NCI-H128 (cell line): ENCODE measurements around the gene CTU2.

ENCODE experiments used
- DNase-seq: peaks from one replicate; lab custom pipeline; 2025; ENCODE audit not compliant: unreplicated experiment; lab: John Stamatoyannopoulos, UW

CTU2 gene

DNA sequence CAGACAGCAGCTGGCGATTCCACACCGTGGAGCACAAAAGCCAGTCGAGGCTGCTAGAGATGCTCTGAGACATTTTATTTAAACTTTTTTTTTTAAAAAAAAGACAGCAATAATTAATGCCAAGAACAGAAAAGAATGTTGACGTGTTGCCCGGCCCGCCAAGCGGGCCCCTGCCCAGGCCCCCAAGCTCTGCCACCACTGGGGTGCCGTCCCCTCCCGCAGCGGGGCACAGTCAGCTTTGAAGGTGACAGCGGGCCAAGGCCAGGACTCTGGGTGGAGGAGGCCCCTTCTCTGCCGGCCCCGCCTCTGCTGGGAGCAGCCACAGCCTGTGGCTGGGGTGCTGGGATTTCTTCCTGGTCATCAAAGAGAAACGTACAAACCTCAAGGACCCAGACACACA is 9.9 kb upstream of the CTU2 start:
- no peak for DNase-seq

DNA sequence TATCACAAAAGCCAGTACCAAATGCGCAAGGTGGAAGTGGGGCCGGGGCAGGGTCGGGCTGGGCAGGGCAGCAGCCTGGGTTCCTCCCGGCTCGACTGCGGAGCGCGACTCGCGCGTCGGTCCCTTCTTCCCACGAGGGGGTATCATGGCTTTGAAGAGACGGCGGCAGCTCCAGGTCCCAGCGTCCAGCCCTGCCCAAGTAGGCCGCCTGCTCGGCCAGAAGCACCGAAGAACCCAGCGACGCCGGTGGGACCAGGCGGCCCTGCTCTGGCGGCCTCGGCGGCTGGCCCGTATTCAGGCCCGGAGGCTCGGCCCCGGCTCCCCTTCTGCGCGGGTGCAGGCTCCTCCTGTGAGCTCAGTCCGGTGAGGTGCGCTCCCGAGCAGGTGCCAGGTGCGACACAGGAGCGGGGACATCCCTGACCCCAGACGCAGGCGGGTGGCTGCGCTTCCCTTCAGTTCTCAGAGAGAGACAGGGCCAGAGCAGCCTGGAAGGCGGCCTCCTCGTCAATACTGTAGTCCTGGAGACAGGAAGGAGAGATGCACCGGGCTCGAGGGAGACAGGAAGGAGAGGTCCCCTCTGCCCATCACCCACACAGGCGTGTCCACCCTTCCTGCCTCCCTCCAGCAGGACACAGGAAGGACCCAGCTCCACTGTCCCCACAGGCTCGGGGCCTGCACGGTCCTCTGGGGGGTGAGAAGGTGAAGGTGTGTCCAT is 9.0 kb upstream of the CTU2 start:
- DNase-seq = no peak

DNA sequence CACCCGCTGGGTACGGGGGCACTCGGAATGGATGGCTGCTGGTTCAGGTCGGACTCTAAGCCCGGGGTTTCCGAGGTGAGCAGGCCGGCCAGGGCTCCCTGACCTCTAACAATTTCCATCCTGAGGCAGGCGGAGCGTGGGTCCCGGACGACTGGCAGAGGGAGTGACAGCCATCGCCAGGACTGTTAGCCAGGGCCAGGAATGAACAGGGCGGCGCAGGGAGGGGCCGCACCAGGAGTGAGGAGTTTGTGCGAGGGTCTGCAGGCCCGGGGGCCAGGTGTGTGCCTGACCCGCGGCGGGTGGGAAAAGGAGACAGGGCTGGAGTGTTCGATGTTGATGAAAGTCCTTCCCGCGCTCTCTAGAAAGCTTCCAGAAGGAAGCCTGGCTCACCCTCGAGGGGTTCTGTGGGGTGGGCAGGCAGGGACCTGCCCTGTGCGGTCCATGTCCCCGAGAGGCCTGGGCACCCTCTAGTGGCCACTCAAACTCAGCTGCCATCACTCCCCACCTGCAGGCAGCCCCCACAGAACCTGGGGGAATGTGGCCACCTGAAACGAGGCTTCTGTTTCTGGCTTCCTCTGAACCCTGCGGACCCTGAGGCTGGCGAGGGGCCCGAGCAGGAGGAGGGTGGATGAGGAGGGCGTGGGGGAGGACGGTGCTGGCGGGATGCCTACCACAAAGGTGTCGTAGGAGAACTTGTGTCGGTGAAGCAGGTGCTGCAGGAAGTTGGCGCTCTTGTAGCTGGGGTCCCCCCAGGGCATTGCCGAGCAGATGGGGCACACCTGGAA is 8.3 kb upstream of the CTU2 start:
- DNase-seq = no peak

DNA sequence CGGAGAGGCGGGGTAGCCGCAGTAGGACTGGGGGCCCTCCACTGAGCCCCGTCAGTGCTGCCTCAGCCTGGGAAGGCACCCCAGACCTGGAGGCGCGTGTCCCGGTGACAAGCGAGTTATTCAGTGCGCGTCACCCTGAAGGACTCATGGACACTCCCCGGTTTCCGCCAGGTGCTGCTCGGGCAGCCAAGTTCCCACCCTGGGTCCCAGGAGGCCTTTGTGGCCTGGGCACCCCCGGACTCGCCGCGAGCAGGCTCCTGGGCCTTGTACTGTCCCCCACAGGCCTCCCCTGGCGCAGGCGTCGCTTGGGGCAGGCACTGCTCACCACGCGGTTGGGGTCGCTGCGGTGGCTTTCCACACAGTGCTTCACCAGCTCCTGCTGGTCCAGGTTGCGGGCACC is 7.7 kb upstream of the CTU2 start:
- DNase-seq = no peak

DNA sequence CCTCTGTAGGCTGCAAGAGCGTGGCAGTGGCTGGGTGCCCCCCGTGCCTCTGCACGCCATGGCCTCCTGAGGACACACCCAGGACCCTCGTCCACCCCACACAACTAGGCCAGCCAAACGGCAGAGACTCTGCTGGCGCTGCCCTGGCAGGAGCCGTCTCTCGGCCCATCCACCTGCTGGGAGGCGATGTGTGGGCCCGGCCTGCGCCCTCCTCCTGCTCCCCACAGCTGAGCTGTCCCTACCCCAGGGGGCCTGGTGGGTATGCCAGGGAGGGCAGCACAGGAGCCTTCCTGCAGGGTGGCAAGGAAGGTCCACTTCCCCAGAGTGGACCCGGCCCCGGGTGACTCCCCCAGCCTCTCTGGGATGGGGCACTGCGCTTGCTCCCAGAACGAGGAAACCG is 7.1 kb upstream of the CTU2 start:
- DNase-seq = no peak

DNA sequence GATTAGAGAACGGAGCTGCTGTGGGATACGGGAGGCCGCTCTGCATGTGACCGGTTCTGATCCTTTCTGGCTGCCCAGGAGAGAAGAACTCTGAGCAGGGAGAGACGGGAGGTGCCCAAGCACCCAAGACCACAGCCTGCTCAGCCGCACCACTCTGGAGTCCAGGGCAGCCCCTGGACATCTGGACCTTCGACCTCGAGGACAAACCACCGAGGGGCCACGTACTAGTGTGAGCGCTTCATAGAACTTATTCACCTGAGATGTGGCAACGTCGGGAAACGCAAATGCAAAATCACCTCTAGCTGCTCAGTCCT is 6.0 kb upstream of the CTU2 start:
- no peak for DNase-seq

DNA sequence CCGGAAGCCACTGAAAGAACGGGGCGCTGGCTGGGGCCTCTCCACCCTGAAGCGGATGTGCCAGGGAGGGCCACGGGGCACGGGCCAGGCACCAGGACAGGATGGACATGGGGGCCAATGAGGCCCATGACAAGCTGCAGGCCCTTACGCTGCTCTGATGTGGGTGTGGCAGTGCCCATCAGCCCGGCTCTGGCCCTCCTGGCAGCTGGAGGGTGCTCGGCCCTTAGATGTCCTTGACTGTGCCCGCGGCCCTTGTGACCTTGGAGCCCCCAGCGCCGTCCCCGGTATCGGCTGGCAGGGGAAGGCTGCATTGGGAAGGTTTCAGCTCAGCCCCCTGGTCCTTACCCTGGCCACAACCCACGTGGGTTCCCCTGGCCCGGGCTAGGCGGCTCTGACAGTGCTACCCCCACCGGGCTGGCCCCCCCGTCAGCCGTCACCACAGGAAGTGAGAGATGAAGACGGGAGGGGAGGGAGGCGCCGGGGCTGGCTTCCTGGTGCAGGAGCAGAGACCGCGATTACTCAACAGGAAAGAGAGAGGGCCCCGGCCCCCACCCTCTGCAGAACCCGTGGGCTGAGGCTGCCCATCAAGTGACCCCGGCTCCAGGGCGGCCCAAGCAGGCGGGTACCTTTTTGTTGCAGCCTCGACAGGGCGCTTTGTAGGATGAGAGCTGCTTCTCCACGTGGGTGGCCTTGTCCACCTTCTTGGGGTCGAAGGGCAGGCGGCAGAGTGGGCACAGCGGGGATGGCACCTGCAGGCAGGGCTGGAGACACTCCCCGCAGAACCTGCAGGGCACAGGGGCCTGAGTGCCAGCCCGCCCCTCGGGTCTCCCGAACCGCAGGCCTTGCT is 5.4 kb upstream of the CTU2 start:
- DNase-seq = no peak

DNA sequence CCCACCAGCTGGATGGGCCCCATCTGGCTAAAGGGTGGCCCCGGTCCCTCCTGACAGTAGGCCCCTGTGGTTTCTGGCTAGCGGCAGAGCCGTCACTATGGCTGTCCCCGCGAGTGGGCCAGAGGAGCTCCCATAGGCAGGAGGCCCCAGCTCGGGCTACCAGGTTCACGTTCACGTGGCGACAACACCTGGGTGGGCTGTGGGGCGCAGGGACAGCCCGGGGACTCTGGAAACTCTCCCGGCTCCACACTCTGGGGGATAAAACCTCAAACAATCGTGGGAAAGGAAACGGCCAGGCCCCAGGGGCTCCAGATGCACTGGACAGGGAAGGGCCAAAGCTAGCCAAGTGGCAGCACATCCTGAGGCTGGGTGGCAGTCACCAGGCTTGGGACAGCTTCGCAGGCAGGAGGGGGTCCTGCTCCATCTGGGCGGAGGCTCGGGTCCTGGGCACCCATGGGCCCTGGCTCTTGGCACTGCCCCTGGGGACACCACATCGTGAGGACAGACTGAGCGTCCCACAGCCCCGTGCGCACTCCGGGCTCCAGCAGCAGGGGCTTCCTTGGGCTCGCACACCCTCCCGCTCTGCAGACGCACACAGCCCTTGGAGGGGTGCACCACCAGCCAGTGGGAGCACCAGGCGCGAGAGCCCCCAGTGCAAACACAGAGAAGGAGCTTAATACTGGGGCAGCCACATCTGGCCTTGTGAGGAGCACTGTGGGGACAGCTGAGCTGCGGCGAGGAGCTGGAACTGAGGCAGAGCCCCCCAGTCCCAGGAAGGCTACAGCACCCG is 4.5 kb upstream of the CTU2 start:
- DNase-seq = no peak

DNA sequence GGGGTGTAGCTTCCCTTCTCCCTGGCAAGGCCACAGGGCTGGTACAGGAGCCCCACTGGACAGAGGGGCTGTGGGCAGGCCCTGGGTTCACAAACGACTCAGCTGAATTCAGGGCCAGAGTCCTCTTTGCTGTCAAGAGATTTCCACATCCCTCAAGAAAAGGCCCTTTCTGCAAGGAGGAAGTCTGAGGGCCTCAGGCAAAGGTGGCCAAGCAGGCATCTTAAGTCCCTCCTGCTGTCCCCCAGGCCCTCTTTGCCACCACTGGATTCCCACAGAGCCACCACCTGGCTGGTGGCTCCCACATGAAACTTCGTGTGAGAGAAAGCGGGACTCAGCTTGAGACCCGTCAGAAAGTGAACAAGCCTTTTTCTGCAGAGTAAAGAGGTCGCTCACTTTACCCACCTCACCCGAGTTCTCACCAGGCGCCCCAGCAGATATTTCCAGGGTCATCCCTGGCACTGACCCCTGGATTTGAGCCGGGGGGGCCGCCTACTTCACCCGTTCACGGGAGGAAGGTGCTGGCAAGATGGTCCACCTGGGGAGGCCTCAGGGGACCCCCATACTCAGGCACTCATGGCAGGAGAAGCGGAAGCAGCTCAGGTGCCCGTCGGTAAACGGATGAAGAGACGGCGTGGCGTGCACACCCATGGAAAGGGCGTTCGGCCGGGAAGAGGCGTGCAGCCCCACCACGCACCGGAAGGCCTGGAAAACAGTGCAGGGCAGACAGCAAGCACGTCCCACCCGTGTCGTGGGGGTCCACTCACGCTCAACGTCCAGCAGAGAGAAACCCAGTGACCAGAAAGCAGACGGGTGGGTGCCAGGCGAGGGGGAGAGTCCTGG is 3.7 kb upstream of the CTU2 start:
- DNase-seq = no peak

DNA sequence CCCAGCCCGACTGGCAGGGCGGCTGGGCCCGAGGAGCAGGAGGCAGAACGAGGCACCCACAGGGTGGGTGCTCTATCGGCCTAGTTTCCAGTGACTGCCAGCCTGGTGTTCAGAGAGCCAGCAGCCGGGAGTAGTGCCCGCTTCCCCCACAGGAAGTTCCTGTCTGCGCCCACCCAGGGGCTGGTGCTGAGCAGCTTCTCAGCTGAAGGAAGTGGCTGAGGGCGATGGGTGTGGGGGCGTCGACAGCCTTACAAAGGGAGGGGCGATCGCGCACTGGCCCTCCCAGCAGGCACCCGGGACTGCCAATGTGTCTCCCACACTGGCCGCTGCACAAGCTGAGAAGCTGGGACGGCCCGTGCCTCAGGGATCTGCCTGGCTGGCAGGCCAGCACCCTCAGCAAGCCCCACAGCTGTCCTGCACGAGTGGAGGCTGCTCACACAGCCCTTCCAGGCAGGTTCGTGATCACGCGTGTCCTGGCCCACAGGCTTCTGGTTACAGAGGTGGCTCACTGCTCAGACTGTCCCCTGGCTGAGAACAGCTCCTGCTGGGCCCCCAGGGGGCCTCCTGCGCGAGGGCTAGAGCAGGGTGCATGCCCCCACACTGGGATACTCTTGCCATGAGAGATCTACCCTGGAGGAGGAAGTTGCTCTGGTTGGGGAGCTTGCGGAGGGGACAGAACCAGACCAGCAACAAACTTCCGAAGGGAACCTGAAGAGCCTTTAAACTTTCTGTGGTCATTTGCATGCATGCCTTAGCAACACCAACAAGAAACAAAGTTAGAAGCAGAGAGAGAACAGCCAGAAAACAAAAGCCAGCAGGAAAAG is 2.6 kb upstream of the CTU2 start:
- DNase-seq = no peak

DNA sequence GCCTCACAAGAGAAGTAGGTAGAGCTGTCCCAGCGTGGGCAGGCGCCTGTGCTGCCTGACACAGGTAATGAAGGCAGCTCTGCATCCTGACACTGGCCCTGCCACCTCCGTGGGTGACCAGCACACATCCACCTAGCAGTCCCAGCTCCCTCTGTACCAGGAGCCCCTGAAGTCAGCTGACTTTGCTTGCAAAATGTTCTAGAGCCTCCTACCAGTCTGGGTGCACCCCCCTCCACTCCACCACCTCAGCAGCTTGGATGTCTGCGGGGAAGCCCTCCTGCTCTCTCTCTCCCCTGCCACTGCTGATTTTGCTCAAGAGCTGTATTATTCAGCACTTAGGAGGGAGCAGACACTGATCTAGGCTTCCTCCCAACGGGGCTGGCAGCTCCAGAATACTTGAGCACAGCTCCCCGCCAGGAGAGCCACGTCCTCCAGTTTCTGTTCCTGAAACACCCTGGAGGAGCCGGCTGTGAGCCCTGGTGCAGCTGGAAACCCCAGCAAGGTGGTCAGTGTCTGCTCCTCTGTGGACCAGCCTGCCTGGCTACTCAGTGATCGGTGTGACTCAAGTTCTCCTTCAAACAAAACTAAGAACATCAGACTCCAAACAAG is 1.1 kb upstream of the CTU2 start:
- no peak for DNase-seq

DNA sequence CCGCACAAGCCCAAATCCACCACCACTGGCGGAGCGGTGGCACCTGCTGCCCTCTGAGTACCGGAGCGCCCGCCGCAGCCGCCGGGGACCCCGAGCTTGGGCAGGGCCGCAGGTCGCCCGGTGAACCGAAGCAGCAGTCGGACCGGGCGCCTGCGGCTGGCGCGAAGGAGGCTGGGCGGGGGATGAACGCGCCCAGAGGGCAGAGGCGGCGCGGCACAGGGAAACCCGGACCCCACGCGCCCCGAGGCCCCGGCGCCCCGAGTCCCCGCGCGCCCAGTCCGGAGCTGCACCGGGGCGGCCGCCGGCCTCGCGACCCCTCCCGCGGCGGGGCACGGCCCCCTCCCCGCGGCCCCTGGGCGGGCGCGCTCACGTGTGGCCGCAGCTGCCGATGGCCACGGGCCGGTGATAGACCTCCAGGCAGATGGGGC is 488 bp upstream of the CTU2 start:
- DNase-seq = no peak

DNA sequence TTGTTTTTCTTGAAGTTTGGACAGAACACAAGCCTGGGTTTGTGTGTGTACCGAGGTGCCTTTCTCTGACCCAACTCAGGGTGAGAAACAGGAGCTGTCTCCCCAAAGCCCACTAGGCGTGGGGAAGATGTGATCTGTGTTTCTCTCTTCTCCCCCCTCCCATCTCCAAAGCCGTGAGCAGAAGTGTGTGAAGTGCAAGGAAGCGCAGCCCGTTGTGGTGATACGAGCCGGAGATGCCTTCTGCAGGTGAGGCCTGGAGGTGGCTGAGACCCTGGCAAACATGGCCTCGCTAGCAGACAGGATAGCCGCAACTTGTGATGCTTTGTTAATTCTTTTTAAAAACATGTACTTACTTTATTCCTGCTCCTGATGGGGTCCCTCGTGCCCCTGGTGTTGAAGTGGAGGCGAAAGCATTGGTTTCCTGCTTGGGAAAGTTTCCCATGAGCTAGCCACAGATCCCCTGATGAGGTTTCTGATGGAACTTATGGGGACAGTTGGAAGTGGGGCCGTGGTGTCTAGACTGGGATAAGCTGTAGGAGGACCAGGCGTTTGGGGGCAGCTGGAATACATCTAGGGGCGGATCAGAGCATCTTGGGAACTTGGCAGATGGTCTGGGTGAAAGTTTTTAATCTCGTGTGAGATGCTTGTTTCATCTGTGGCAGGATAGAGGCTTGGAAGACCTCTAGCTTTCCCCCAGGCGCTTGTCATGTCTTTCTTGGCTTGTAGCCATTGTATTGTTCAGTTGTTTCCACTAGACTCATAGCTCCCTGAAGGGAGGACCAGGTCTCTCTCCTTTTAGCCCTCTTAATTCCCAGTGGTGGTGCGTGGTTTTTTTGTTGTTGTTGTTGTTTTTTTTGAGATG is 893 bp downstream of the CTU2 start:
- no peak for DNase-seq

DNA sequence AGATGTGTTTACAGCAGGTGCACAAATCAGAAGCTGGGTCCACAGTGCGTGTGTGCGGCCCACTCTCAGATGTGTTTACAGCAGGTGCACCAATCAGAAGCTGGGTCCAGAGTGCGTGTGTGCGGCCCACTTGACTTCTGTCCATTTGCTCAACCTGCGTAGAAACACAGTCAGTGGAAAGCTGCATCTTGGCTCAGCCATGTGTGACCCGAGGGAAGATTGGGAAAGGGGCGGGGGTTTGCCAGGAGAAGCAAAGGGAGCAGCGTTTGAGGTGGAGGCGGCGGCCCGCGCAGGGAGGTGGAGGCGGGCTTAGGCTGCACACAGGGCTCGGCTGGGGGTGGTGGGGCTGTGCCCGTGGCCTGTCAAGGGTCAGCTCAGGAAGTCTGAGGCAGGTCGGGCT is 4.3 kb downstream of the CTU2 start:
- DNase-seq = no peak

DNA sequence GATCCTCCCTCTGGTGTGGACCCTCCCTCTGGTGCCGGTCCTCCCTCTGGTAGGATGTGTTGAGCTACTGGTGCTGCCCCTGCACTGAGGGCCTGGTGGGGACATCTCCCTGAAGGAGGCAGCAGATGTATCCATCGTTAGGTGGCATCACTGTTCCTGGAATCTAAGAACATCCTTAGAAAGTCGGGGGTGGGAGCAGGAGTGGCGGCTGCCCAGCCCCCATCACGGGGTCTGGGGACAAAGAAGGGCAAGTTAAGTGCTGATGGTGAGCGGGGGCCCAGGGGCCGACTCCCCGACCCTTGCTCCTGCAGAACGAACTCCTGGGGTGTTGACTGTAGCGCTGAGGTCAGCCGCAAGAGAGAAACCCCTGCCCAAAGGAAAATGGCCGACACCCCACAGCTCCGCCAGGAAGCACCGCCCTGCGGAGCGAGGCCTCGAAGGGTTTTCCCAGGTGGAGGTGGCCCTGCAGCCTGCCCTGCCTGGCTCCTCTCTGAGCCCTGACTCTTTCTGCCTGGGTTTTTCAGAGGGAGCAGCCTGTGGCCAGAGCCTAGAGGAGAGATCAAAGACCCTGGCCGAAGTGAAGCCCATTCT is 5.5 kb downstream of the CTU2 start:
- no peak for DNase-seq

DNA sequence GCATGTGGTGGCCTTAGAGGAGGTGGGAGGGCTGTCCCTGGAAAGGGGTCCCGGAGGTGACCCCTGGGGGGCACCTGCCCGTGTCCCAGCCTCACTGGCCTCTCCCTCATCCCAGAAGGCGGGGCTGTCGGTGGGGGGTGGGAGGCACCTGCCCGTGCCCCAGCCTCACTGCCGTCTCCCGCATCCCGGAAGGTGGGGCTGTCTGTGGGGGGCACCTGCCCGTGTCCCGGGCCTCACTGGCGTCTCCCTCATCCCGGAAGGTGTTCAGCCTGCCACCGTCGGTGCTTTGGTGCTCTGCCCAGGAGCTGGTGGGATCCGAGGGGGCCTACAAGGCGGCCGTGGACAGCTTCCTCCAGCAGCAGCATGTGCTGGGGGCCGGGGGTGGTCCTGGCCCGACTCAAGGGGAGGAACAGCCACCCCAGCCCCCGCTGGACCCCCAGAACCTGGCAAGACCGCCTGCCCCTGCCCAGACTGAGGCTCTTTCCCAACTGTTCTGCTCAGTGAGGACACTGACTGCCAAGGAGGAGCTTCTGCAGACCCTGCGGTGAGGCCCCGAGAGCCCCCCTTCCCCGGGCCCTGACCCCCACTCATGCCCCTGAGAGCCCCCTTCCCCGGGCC is 6.2 kb downstream of the CTU2 start:
- no peak for DNase-seq

DNA sequence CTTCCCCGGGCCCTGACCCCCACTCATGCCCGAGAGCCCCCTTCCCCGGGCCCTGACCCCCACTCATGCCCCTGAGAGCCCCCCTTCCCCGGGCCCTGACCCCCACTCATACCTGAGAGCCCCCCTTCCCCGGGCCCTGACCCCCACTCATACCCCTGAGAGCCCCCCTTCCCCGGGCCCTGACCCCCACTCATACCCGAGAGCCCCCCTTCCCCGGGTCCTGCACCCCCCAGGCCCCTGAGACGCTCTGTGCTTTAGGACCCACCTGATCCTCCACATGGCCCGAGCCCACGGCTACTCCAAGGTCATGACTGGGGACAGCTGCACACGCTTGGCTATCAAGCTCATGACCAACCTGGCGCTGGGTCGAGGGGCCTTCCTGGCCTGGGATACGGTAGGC is 6.8 kb downstream of the CTU2 start:
- no peak for DNase-seq
